Measurements from ENCODE around the gene ERMP1.

DNA sequence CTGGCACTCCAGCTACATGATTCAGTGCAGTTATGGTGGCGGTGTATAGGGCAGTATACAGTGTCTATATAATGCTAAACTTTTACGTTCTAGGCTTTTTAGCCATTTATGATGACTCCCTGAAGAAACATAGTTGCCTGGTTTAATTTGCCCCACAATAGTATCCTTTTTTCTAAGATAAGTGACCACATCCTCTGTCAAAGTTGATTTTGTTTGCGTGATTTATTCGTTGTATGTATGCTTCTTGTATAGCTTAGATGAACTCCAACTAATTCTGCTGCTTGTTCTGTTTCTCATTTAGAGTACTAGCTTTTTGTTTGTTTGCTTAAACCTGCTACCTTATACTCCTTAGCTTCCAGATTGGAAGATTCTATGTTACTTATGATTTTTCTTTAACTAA, 83.6 kb downstream of the ERMP1 start:
- TF ChIP-seq, protein P1, sequence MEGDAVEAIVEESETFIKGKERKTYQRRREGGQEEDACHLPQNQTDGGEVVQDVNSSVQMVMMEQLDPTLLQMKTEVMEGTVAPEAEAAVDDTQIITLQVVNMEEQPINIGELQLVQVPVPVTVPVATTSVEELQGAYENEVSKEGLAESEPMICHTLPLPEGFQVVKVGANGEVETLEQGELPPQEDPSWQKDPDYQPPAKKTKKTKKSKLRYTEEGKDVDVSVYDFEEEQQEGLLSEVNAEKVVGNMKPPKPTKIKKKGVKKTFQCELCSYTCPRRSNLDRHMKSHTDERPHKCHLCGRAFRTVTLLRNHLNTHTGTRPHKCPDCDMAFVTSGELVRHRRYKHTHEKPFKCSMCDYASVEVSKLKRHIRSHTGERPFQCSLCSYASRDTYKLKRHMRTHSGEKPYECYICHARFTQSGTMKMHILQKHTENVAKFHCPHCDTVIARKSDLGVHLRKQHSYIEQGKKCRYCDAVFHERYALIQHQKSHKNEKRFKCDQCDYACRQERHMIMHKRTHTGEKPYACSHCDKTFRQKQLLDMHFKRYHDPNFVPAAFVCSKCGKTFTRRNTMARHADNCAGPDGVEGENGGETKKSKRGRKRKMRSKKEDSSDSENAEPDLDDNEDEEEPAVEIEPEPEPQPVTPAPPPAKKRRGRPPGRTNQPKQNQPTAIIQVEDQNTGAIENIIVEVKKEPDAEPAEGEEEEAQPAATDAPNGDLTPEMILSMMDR (IDR thresholded peaks at IDR 0.05; ENCODE audit: borderline replicate concordance, extremely low read depth, low read length, poor library complexity, severe bottlenecking): no peak
- TF ChIP-seq EZH2 (IDR thresholded peaks at IDR 0.05; ENCODE audit: borderline replicate concordance, low read depth, low read length, severe bottlenecking): no peak

All from DND-41 (cell line).